MCF 10A (cell line): ENCODE data around the gene PEF1. TPM values are rescaled to one million over a fixed set of nuclear protein-coding genes. Genes with fewer than 3 reads are reported as not detected.

Experiments used
- BruUV-seq: library from RNA; stranded (reverse); fragments of 400-500 nt; replicated peaks from 2 replicates; lab custom pipeline; 2021; lab: Mats Ljungman, UMichigan
- CTCF ChIA-PET: fragments of 300-600 bp; sonication (Branson Sonifier 250); formaldehyde crosslinking; extraction: SDS; loops from one replicate; lab custom pipeline; 2021; ENCODE audit warnings: antibody characterized with exemption, inconsistent platforms; lab: Yijun Ruan, JAX
- POLR2A ChIA-PET: fragments of 300-600, 350-650 bp; sonication (Branson Sonifier 250); formaldehyde crosslinking; extraction: SDS; loops from one replicate; lab custom pipeline; 2020; ENCODE audit warnings: antibody characterized with exemption, inconsistent platforms; lab: Yijun Ruan, JAX
- DNase-seq: peaks from one replicate; pipeline ENCODE4 v3.0.0-alpha.2; 2018; ENCODE audit not compliant: unreplicated experiment
- H3K27ac Mint-ChIP-seq: one replicate; pipeline ENCODE4 v1.8.0; 2022; ENCODE audit warnings: mild to moderate bottlenecking, low read depth, mixed read lengths; ENCODE audit not compliant: unreplicated experiment
- H3K27me3 Mint-ChIP-seq: one replicate; pipeline ENCODE4 v1.8.0; 2022; ENCODE audit warnings: mixed read lengths; ENCODE audit not compliant: insufficient read depth, unreplicated experiment
- H3K36me3 Mint-ChIP-seq: one replicate; pipeline ENCODE4 v1.8.0; 2022; ENCODE audit warnings: mild to moderate bottlenecking, moderate library complexity, mixed read lengths; ENCODE audit not compliant: insufficient read depth, unreplicated experiment
- H3K4me1 Mint-ChIP-seq: one replicate; pipeline ENCODE4 v1.8.0; 2022; ENCODE audit warnings: mixed read lengths; ENCODE audit not compliant: insufficient read depth, unreplicated experiment
- H3K4me3 Mint-ChIP-seq: one replicate; pipeline ENCODE4 v1.8.0; 2022; ENCODE audit warnings: mild to moderate bottlenecking, moderate library complexity, mixed read lengths; ENCODE audit not compliant: unreplicated experiment
- H3K9me3 Mint-ChIP-seq: one replicate; pipeline ENCODE4 v1.8.0; 2022; ENCODE audit warnings: mixed read lengths; ENCODE audit not compliant: unreplicated experiment
- CTCF ChIP-seq: fragments of 200-600 bp; IDR thresholded peaks from one replicate; pipeline ENCODE4 v1.8.0; 2022; ENCODE audit warnings: antibody characterized with exemption, mild to moderate bottlenecking; ENCODE audit not compliant: unreplicated experiment
- intact Hi-C: fragments of 100-400 bp; cut with micrococcal nuclease; formaldehyde crosslinking; loops from 2 replicates; pipeline ENCODE4 v1.14.1; 2022
- total RNA-seq: library from RNA; stranded (reverse); gene quantifications from 2 replicates; pipeline ENCODE4 v1.2.3, GENCODE V29; 2022

Gene PEF1
- total RNA-seq, 1 experiment from 2014 or later: 61.1 TPM

GRCh38 chr1:31609514-31610118 lies 35.1 kb downstream of the PEF1 start:
- intact Hi-C loops: no loop called here

GRCh38 chr1:31607360-31607759 lies 37.3 kb downstream of the PEF1 start:
- H3K36me3 Mint-ChIP-seq: peaks cover 5% of the 10 kb centered on the region
- H3K4me1 Mint-ChIP-seq: no peaks in the 10 kb centered on the region
- no peaks in the 10 kb centered on the region for H3K9me3 Mint-ChIP-seq
- H3K27ac Mint-ChIP-seq: no peak overlapping the region
- intact Hi-C loops: no loop called here
- H3K4me3 Mint-ChIP-seq: no peak overlapping the region
- POLR2A ChIA-PET: interaction anchor here (0.6 kb wide), 1 partner anchor 20 kb away, joined by 3 read pairs; no protein-coding TSS in a partner anchor
- no peak for DNase-seq
- TF ChIP-seq CTCF: no peak
- CTCF ChIA-PET: interaction anchor here (0.6 to 2.8 kb wide), 4 partner anchors 11 to 58 kb away, joined by 3 to 9 read pairs (median 3); no protein-coding TSS in a partner anchor
- no TSS peak for BruUV-seq
- no peaks in the 10 kb centered on the region for H3K27me3 Mint-ChIP-seq

More at GRCh38 chr1:31609514-31610118, 35.1 kb downstream of the PEF1 start:
- H3K4me1 Mint-ChIP-seq: no peaks in the 10 kb centered on the region
- H3K4me3 Mint-ChIP-seq: no peak overlapping the region
- H3K27ac Mint-ChIP-seq: no peak overlapping the region
- BruUV-seq: no TSS peak
- ChIA-PET POLR2A (interaction anchor here (0.9 kb wide), 1 partner anchor 35 kb away, joined by 3 read pairs; the partner anchor contains the start of gene PEF1), CTCF (interaction anchor here (1.1 to 1.5 kb wide), 3 partner anchors 9 to 16 kb away, joined by 4 to 9 read pairs (median 4); no protein-coding TSS in a partner anchor)
- TF ChIP-seq CTCF: no peak
- no peak for DNase-seq
- no peaks in the 10 kb centered on the region for H3K9me3 Mint-ChIP-seq
- H3K36me3 Mint-ChIP-seq: peaks cover 5% of the 10 kb centered on the region
- H3K27me3 Mint-ChIP-seq: no peaks in the 10 kb centered on the region

- Mint-ChIP-seq H3K36me3 (peaks cover 5% of the 10 kb centered on the region), H3K4me1 (no peaks in the 10 kb centered on the region), H3K27ac (no peak overlapping the region), H3K9me3 (no peaks in the 10 kb centered on the region), H3K27me3 (no peaks in the 10 kb centered on the region), H3K4me3 (no peak overlapping the region)
- BruUV-seq: no TSS peak
- DNase-seq: peak; percentile 33
- ChIA-PET POLR2A (interaction anchor here (2.3 kb wide), 1 partner anchor 33 kb away, joined by 6 read pairs; no protein-coding TSS in a partner anchor), CTCF (interaction anchor here (1.0 to 2.8 kb wide), 3 partner anchors 12 to 18 kb away, joined by 3 to 9 read pairs (median 6); no protein-coding TSS in a partner anchor)
- intact Hi-C loops: no loop called here
- TF ChIP-seq CTCF: no peak
Measured at GRCh38 chr1:31605908-31606427, 38.7 kb downstream of the PEF1 start.

GRCh38 chr1:31602081-31602480 lies 42.6 kb downstream of the PEF1 start:
- Mint-ChIP-seq H3K27ac (no peak overlapping the region), H3K4me1 (no peaks in the 10 kb centered on the region), H3K36me3 (no peaks in the 10 kb centered on the region), H3K27me3 (no peaks in the 10 kb centered on the region), H3K4me3 (no peak overlapping the region), H3K9me3 (no peaks in the 10 kb centered on the region)
- no peak for DNase-seq
- TF ChIP-seq CTCF: no peak
- ChIA-PET CTCF (interaction anchor here (0.9 to 1.4 kb wide), 3 partner anchors 9 to 53 kb away, joined by 3 to 4 read pairs (median 3); no protein-coding TSS in a partner anchor), POLR2A (interaction anchor here (0.9 to 2.1 kb wide), 2 partner anchors 25 to 69 kb away, joined by 4 to 8 read pairs; no protein-coding TSS in a partner anchor)
- no TSS peak for BruUV-seq
- intact Hi-C loops: no loop called here
